IPS-18a (cell line): ENCODE results near the gene OR10AG1.

Experiments
- H3K27ac ChIP-seq: one replicate; pipeline ENCODE4 v1.5.1; 2013; ENCODE audit warnings: low read length
- H3K27me3 ChIP-seq: one replicate; pipeline ENCODE4 v1.6.1; 2013; ENCODE audit warnings: mild to moderate bottlenecking, low read length; ENCODE audit not compliant: control insufficient read depth, insufficient read depth
- H3K36me3 ChIP-seq: one replicate; pipeline ENCODE4 v1.6.1; 2013; ENCODE audit warnings: low read depth, low read length; ENCODE audit not compliant: control insufficient read depth
- H3K4me1 ChIP-seq: one replicate; pipeline ENCODE4 v1.6.1; 2013; ENCODE audit warnings: low read depth, low read length; ENCODE audit not compliant: control insufficient read depth
- H3K4me3 ChIP-seq: one replicate; pipeline ENCODE4 v1.5.1; 2013; ENCODE audit warnings: low read length
- H3K9ac ChIP-seq: one replicate; pipeline ENCODE4 v1.6.1; 2013; ENCODE audit warnings: mild to moderate bottlenecking, low read length, moderate library complexity
- H3K9me3 ChIP-seq: one replicate; pipeline ENCODE4 v1.6.1; 2013; ENCODE audit warnings: low read depth, low read length; ENCODE audit not compliant: control insufficient read depth

OR10AG1 gene, protein sequence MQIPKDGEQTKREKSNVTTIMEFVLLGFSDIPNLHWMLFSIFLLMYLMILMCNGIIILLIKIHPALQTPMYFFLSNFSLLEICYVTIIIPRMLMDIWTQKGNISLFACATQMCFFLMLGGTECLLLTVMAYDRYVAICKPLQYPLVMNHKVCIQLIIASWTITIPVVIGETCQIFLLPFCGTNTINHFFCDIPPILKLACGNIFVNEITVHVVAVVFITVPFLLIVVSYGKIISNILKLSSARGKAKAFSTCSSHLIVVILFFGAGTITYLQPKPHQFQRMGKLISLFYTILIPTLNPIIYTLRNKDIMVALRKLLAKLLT

DNA sequence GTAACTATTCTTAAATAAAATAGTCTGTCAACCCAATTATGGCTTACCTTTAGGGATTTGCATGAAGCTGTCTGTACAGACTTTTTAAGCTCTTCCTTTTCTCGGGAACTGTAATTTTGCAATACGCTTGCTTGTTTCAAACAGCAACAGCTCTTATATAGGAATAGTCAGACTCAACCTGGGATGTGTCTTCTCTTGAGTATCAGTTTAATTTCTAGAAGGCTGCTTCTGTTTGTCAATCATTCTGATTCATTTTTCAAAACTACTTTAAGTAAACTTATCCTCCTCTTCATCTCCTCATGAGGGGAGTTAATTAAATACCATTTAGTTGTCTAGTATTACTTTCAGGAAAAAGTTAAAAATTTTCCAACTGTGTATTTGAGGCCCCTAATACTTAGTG lies at the start of gene OR10AG1:
TSS of gene OR10AG1 (minus strand) at position 101 of the 400 bp plus-strand sequence. CDS start at position 63, 38 bp downstream.
- Histone ChIP-seq H3K27me3 (no peaks in the 10 kb centered on the region), H3K27ac (no peak within 1 kb of the TSS), H3K9me3 (no peaks in the 10 kb centered on the region), H3K9ac (no peak within 1 kb of the TSS), H3K4me3 (no peak within 1 kb of the TSS), H3K4me1 (no peaks in the 10 kb centered on the region), H3K36me3 (no peaks in the 10 kb centered on the region)

DNA sequence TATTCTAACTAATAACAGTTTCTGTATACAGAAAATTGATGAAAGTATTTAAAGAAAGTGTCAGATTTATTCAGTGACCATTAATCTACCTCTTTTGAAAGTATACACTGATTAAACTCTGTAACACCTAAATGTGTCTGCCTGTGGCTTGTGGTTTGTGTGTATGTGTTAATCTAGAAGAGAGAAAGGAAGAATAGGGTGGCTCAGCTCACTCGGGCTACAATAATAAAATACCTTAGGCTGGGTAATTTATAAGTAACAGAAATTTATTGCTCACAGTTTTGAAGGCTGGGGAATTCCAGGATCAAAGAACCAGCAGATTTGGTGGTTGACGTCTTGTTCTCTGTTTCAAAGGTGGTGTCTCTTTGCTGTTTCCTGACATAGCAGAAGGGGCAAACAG lies 44.1 kb upstream of the OR10AG1 start:
- Histone ChIP-seq H3K27ac (no peak overlapping the region), H3K4me3 (no peak overlapping the region), H3K9me3 (no peaks in the 10 kb centered on the region), H3K27me3 (no peaks in the 10 kb centered on the region), H3K36me3 (no peaks in the 10 kb centered on the region), H3K9ac (no peak overlapping the region), H3K4me1 (no peaks in the 10 kb centered on the region)

GRCh38 chr11:56010716-56011115 lies 41.0 kb upstream of the OR10AG1 start:
- H3K4me3 ChIP-seq: no peak overlapping the region
- H3K9ac ChIP-seq: no peak overlapping the region
- H3K36me3 ChIP-seq: no peaks in the 10 kb centered on the region
- H3K27ac ChIP-seq: no peak overlapping the region
- H3K4me1 ChIP-seq: no peaks in the 10 kb centered on the region
- H3K27me3 ChIP-seq: no peaks in the 10 kb centered on the region
- H3K9me3 ChIP-seq: no peaks in the 10 kb centered on the region

DNA sequence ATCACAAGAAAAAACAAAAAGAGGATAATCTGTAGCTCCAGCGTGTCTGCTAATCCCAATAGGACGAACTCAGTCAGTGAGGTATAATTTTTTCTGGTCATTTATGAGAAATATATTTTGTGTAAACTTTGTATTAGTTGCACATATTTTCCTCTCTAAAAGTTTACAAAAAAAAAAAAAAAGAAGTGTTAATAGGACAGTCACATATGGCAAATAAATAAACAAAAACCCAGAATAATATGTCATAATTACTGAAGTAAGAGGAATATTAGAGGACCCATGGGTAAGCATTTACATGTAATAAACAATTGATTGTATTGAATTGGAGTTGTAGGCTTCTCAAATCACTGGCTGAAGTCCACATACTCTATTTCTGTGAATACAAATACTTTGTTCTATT lies 24.8 kb upstream of the OR10AG1 start, which contains the start of gene OR5F1:
TSS of gene OR5F1 (minus strand) at position 101 of the 400 bp plus-strand sequence. CDS start at position 101, 0 bp downstream.
- Histone ChIP-seq H3K27ac (no peak within 1 kb of the TSS), H3K4me1 (peaks cover 5% of the 10 kb centered on the region), H3K27me3 (no peaks in the 10 kb centered on the region), H3K4me3 (no peak within 1 kb of the TSS), H3K36me3 (no peaks in the 10 kb centered on the region), H3K9ac (no peak within 1 kb of the TSS), H3K9me3 (peaks cover 5% of the 10 kb centered on the region)

DNA sequence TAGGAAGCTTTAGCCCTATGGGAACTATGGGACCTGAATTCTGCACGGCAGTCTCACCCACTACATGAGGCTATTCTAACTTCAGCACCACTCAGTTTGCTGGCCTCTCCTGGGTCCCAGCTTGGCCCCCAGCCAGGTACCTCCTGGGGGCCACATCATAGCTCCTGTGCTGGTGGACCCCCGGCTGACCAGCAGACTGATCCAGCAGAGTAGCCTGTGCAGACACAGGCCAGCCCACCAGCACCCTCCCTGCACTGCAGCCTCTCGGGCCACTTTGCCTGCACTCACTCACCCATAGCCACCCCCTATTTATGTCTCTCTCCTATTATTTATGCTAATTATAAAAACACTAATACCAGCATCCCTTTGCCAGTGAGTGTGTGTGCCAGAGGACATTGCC lies 1.2 kb upstream of the OR10AG1 start:
- Histone ChIP-seq H3K4me3 (no peak overlapping the region), H3K27ac (no peak overlapping the region), H3K36me3 (no peaks in the 10 kb centered on the region), H3K9me3 (no peaks in the 10 kb centered on the region), H3K9ac (no peak overlapping the region), H3K4me1 (no peaks in the 10 kb centered on the region), H3K27me3 (no peaks in the 10 kb centered on the region)

DNA sequence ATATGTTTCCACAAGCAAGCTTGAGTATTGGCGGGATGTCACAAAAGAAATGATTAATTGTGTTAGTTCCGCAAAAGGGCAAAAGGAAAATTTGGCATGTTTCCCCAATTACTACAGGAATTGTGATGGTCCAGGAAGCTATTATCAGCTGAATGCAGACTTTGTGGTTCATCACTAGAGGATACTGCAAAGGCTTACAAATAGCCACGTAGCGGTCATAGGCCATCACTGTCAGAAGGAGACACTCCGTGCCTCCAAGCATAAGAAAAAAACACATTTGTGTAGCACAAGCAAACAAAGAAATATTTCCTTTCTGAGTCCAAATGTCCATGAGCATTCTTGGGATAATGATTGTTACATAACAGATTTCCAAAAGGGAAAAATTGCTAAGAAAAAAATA lies 1.8 kb downstream of the OR10AG1 start:
- no peak overlapping the region for H3K27ac ChIP-seq
- no peaks in the 10 kb centered on the region for H3K4me1 ChIP-seq
- no peaks in the 10 kb centered on the region for H3K36me3 ChIP-seq
- no peaks in the 10 kb centered on the region for H3K27me3 ChIP-seq
- no peaks in the 10 kb centered on the region for H3K9me3 ChIP-seq
- H3K4me3 ChIP-seq: no peak overlapping the region
- no peak overlapping the region for H3K9ac ChIP-seq

- H3K9ac ChIP-seq: no peak overlapping the region
- no peaks in the 10 kb centered on the region for H3K27me3 ChIP-seq
- H3K9me3 ChIP-seq: no peaks in the 10 kb centered on the region
- no peaks in the 10 kb centered on the region for H3K36me3 ChIP-seq
- no peaks in the 10 kb centered on the region for H3K4me1 ChIP-seq
- H3K4me3 ChIP-seq: no peak overlapping the region
- H3K27ac ChIP-seq: no peak overlapping the region
These were observed 3.4 kb downstream of the OR10AG1 start for GRCh38 chr11:55966391-55966790.

DNA sequence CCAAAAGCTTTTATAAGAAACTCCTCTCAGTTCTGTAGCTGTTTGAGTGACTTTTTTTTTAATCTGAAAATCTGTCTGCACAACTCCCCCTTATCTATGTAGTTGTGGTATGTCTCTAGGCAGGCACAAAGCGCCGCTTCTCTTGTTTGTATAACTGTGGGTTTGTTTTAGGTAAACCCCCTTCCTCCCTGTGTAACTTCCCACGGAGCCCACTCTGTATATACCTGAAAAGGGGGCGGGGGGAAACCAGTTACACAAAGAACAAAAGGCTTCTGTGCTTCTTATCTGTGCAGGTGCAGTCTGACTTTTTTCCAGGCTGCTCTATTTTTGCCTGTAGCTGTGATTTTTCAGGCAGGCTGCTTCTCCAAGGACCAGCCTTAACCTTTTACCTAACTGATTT lies 13.2 kb downstream of the OR10AG1 start:
- Histone ChIP-seq H3K36me3 (no peaks in the 10 kb centered on the region), H3K4me3 (no peak overlapping the region), H3K27ac (no peak overlapping the region), H3K4me1 (no peaks in the 10 kb centered on the region), H3K9me3 (peaks cover 11% of the 10 kb centered on the region), H3K27me3 (no peaks in the 10 kb centered on the region), H3K9ac (no peak overlapping the region)

DNA sequence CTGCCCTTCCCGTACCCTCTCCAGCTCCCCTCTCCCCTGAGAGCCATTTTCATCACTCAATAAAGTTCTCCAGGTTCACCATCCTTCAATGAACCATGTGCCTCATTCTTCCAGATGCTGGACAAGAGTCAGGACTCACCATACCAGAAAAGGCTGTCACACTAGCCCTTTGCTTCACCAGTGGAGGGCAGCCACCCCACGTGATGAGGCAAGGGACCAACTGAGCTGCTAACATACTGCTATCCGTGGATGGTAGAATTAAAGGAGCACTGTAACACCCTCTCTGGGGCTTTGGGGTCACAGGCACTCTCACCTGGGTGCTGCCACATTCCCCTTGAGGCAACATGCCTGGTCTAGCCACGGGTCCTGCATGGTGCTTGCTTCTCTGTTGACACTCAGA lies 20.4 kb downstream of the OR10AG1 start:
- Histone ChIP-seq H3K4me1 (peaks cover 3% of the 10 kb centered on the region), H3K9me3 (no peaks in the 10 kb centered on the region), H3K36me3 (no peaks in the 10 kb centered on the region), H3K9ac (no peak overlapping the region), H3K27me3 (no peaks in the 10 kb centered on the region), H3K27ac (no peak overlapping the region), H3K4me3 (no peak overlapping the region)

- Histone ChIP-seq H3K9ac (no peak overlapping the region), H3K4me3 (no peak overlapping the region), H3K9me3 (no peaks in the 10 kb centered on the region), H3K4me1 (peaks cover 3% of the 10 kb centered on the region), H3K36me3 (no peaks in the 10 kb centered on the region), H3K27me3 (no peaks in the 10 kb centered on the region), H3K27ac (no peak overlapping the region)
These were observed 26.9 kb downstream of the OR10AG1 start for GRCh38 chr11:55942785-55943392.

DNA sequence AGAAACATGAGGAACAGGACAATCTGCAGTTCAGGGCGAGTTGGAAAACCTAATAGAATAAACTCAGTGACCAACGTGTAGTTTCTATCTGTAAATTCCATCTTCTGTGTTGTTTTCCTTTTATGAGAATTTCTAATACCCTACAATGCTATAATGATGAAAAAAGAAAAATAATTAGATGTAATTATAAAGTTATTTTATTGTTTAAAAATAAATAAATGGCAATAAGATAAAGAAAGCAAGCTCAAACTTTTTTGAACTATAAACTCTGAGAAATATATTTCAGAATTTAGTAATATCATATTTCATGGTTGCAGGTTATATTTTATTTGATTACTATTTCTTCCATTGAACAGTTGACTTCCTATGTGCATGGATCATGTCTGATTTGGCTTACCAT lies 33.4 kb downstream of the OR10AG1 start, which contains the start of gene OR5I1:
TSS of gene OR5I1 (minus strand) at position 101 of the 400 bp plus-strand sequence. CDS start at position 101, 0 bp downstream.
- H3K9me3 ChIP-seq: peaks cover 28% of the 10 kb centered on the region
- no peak within 1 kb of the TSS for H3K4me3 ChIP-seq
- no peaks in the 10 kb centered on the region for H3K27me3 ChIP-seq
- H3K36me3 ChIP-seq: no peaks in the 10 kb centered on the region
- no peak within 1 kb of the TSS for H3K9ac ChIP-seq
- H3K4me1 ChIP-seq: no peaks in the 10 kb centered on the region
- no peak within 1 kb of the TSS for H3K27ac ChIP-seq

- Histone ChIP-seq H3K4me1 (no peaks in the 10 kb centered on the region), H3K4me3 (no peak overlapping the region), H3K27me3 (no peaks in the 10 kb centered on the region)
These were observed 49.2 kb downstream of the OR10AG1 start for GRCh38 chr11:55920537-55920936.

More at GRCh38 chr11:55920537-55920936, 49.2 kb downstream of the OR10AG1 start:
- Histone ChIP-seq H3K36me3 (no peaks in the 10 kb centered on the region), H3K27ac (no peak overlapping the region), H3K9ac (no peak overlapping the region), H3K9me3 (peaks cover 53% of the 10 kb centered on the region)
